IPS DF 19.7 (cell line): ENCODE results near the gene PLK1.
"Not testable (repeated sequence)": the region's sequence is repeated elsewhere in the genome, so short reads cannot be mapped to it uniquely, and the experiment has no call there.

ENCODE experiments used
- DNase-seq: peaks from one replicate; pipeline ENCODE4 v3.0.0-alpha.2; 2013; ENCODE audit warnings: low read depth, low spot score

The PLK1 gene

GRCh38 chr16:23678430-23679273 is at the start of gene PLK1:
Gene PLK1, plus strand, starts transcription at chr16:23678889. Its CDS starts 44 bp downstream, at chr16:23678933.
- DNase-seq: peak; percentile 80

- no peak for DNase-seq
These were observed 49.2 kb upstream of the PLK1 start for GRCh38 chr16:23629516-23629915.

GRCh38 chr16:23631874-23632273 is 46.8 kb upstream of the PLK1 start:
- DNase-seq: not testable (repeated sequence)

GRCh38 chr16:23634461-23635036 is 44.1 kb upstream of the PLK1 start:
- no peak for DNase-seq

- DNase-seq: no peak
These were observed 42.7 kb upstream of the PLK1 start for GRCh38 chr16:23635958-23636357.

- no peak for DNase-seq
These were observed 38.1 kb upstream of the PLK1 start for GRCh38 chr16:23640615-23640930.

GRCh38 chr16:23640931-23641765 is 37.5 kb upstream of the PLK1 start, which contains the start of the genes DCTN5 and PALB2:
Gene DCTN5, plus strand, starts transcription at chr16:23641466. Its CDS starts 77 bp downstream, at chr16:23641543.
Gene PALB2, minus strand, starts transcription at chr16:23641310. Its CDS starts 153 bp downstream, at chr16:23641157.
- DNase-seq: peak; percentile 82

GRCh38 chr16:23642246-23642774 is 36.4 kb upstream of the PLK1 start:
- no peak for DNase-seq

GRCh38 chr16:23650674-23651416 is 27.8 kb upstream of the PLK1 start:
- DNase-seq: no peak

- DNase-seq: no peak
These were observed 26.7 kb upstream of the PLK1 start for GRCh38 chr16:23651943-23652468.

GRCh38 chr16:23663918-23664317 is 14.8 kb upstream of the PLK1 start:
- no peak for DNase-seq

- DNase-seq: no peak
These were observed 11.9 kb upstream of the PLK1 start for GRCh38 chr16:23666571-23667354.

GRCh38 chr16:23667355-23667659 is 11.4 kb upstream of the PLK1 start:
- no peak for DNase-seq

GRCh38 chr16:23668225-23668624 is 10.5 kb upstream of the PLK1 start:
- no peak for DNase-seq

- no peak for DNase-seq
These were observed 9.8 kb upstream of the PLK1 start for GRCh38 chr16:23668873-23669272.

- DNase-seq: no peak
These were observed 8.4 kb upstream of the PLK1 start for GRCh38 chr16:23670137-23670776.

- no peak for DNase-seq
These were observed 4.6 kb upstream of the PLK1 start for GRCh38 chr16:23673971-23674614.

GRCh38 chr16:23676924-23677480 is 1.7 kb upstream of the PLK1 start:
- DNase-seq: no peak
